Measurements from ENCODE around the gene RASAL3. TPM values are rescaled to one million over a fixed set of nuclear protein-coding genes. Genes with fewer than 3 reads are reported as not detected.
"Not testable (repeated sequence)": the region's sequence is repeated elsewhere in the genome, so short reads cannot be mapped to it uniquely, and the experiment has no call there.

Gene RASAL3
- total RNA-seq, 1 experiment from 2014 or later, result 0.10 TPM

- intact Hi-C loops (cut with micrococcal nuclease; ENCODE audit: unreplicated experiment), result no loop called here
- in situ Hi-C loops (cut with HindIII; ENCODE audit: low pct_unique_long_range_greater_than_20kb, low sequenced_read_pairs), result no loop called here
- Histone ChIP-seq H3K9me3 (ENCODE audit: control insufficient read depth, insufficient read depth, low read depth, low read length) (no peaks in the 10 kb centered on the region), H3K4me3 (ENCODE audit: low read depth in 2 of 2, low read length in 2 of 2) (no peak overlapping the region), H3K27me3 (ENCODE audit: control insufficient read depth, insufficient read depth, low read length) (no peaks in the 10 kb centered on the region), H3K36me3 (ENCODE audit: control insufficient read depth, insufficient read depth, low read length) (no peaks in the 10 kb centered on the region), H3K4me1 (ENCODE audit: control insufficient read depth, insufficient read depth, low read length) (no peaks in the 10 kb centered on the region), H3K27ac (ENCODE audit: low read length) (no peak overlapping the region)
- CTCF ChIA-PET, result no interaction called here
- no TSS peak for BruUV-seq (replicated peaks)
- ATAC-seq (no peak), DNase-seq (ENCODE audit: low read depth, low spot score) (no peak)
- POLR2A ChIA-PET, result no interaction called here
- TF ChIP-seq SIN3A (IDR thresholded peaks at IDR 0.05; ENCODE audit: borderline replicate concordance, insufficient read depth, low read depth, low read length) (no peak), POLR2AphosphoS5 (IDR thresholded peaks at IDR 0.05; ENCODE audit: low read depth, low read length) (no peak), CTCF (IDR thresholded peaks at IDR 0.05) (no peak), TCF7L2 (IDR thresholded peaks at IDR 0.05; ENCODE audit: low read depth, low read length) (no peak), REST (IDR thresholded peaks at IDR 0.05; ENCODE audit: insufficient read depth in 1 of 2, low read depth in 2 of 2, low read length in 1 of 2) (no peak)
Observed at GRCh38 chr19:15488489-15489226, 24.3 kb upstream of the RASAL3 start.

- Histone ChIP-seq H3K9me3 (ENCODE audit: control insufficient read depth, insufficient read depth, low read depth, low read length) (no peaks in the 10 kb centered on the region), H3K4me3 (ENCODE audit: low read depth in 2 of 2, low read length in 2 of 2) (no peak overlapping the region), H3K27ac (ENCODE audit: low read length) (no peak overlapping the region), H3K36me3 (ENCODE audit: control insufficient read depth, insufficient read depth, low read length) (no peaks in the 10 kb centered on the region), H3K4me1 (ENCODE audit: control insufficient read depth, insufficient read depth, low read length) (no peaks in the 10 kb centered on the region), H3K27me3 (ENCODE audit: control insufficient read depth, insufficient read depth, low read length) (no peaks in the 10 kb centered on the region)
- TF ChIP-seq CTCF (IDR thresholded peaks at IDR 0.05) (no peak), TCF7L2 (IDR thresholded peaks at IDR 0.05; ENCODE audit: low read depth, low read length) (no peak), SIN3A (IDR thresholded peaks at IDR 0.05; ENCODE audit: borderline replicate concordance, insufficient read depth, low read depth, low read length) (no peak), POLR2AphosphoS5 (IDR thresholded peaks at IDR 0.05; ENCODE audit: low read depth, low read length) (no peak), REST (IDR thresholded peaks at IDR 0.05; ENCODE audit: insufficient read depth in 1 of 2, low read depth in 2 of 2, low read length in 1 of 2) (no peak)
- ChIA-PET CTCF (no interaction called here), POLR2A (no interaction called here)
- no peak for DNase-seq (ENCODE audit: low read depth, low spot score)
- intact Hi-C loops (cut with micrococcal nuclease; ENCODE audit: unreplicated experiment), result no loop called here
- in situ Hi-C loops (cut with HindIII; ENCODE audit: low pct_unique_long_range_greater_than_20kb, low sequenced_read_pairs), result no loop called here
- BruUV-seq (replicated peaks), result no TSS peak
- no peak for ATAC-seq
Observed at GRCh38 chr19:15487038-15487437, 22.7 kb upstream of the RASAL3 start.

GRCh38 chr19:15485768-15486167 is 21.4 kb upstream of the RASAL3 start:
- H3K4me1 ChIP-seq (ENCODE audit: control insufficient read depth, insufficient read depth, low read length); CTCF ChIA-PET; H3K4me3 ChIP-seq (ENCODE audit: low read depth in 2 of 2, low read length in 2 of 2); intact Hi-C loops (cut with micrococcal nuclease; ENCODE audit: unreplicated experiment); H3K36me3 ChIP-seq (ENCODE audit: control insufficient read depth, insufficient read depth, low read length); H3K27ac ChIP-seq (ENCODE audit: low read length); H3K9me3 ChIP-seq (ENCODE audit: control insufficient read depth, insufficient read depth, low read depth, low read length); BruUV-seq (replicated peaks); DNase-seq (ENCODE audit: low read depth, low spot score); H3K27me3 ChIP-seq (ENCODE audit: control insufficient read depth, insufficient read depth, low read length); ATAC-seq; in situ Hi-C loops (cut with HindIII; ENCODE audit: low pct_unique_long_range_greater_than_20kb, low sequenced_read_pairs): not testable (repeated sequence)
- POLR2A ChIA-PET, result interaction anchor here (0.5 to 0.7 kb wide), 2 partner anchors 42 to 70 kb away, joined by 3 to 9 read pairs; no protein-coding TSS in a partner anchor

Measured in Panc1 (cell line).